HL-60/S4 (cell line): ENCODE data around the gene GCGR.

ENCODE experiments used
- in situ Hi-C: fragments of 300-500 bp; cut with MboI; formaldehyde crosslinking; loops from 2 replicates; pipeline ENCODE4 v1.14.3; 2022; ENCODE audit warnings: low sequenced_read_pairs

GCGR gene

GRCh38 chr17:81845881-81846742 is 42.2 kb downstream of the GCGR start:
- in situ Hi-C loops: no loop called here

- in situ Hi-C loops: no loop called here
These were observed 43.1 kb downstream of the GCGR start for GRCh38 chr17:81846743-81847689.

- in situ Hi-C loops: no loop called here
These were observed 45.5 kb downstream of the GCGR start for GRCh38 chr17:81849457-81849856.

- in situ Hi-C loops: no loop called here
These were observed 47.5 kb downstream of the GCGR start for GRCh38 chr17:81851423-81851822.

- in situ Hi-C loops: no loop called here
These were observed 48.3 kb downstream of the GCGR start for GRCh38 chr17:81852237-81852636.

- in situ Hi-C loops: no loop called here
These were observed 51.2 kb downstream of the GCGR start for GRCh38 chr17:81854974-81855774.

- in situ Hi-C loops: no loop called here
These were observed 54.4 kb downstream of the GCGR start for GRCh38 chr17:81858170-81858966.

- in situ Hi-C loops: no loop called here
These were observed 55.3 kb downstream of the GCGR start for GRCh38 chr17:81858967-81859905.

GRCh38 chr17:81859906-81860755 is 56.2 kb downstream of the GCGR start, which contains the start of gene P4HB:
P4HB (minus strand) TSS chr17:81860535; CDS start chr17:81860471, 64 bp downstream.
- in situ Hi-C loops: no loop called here

- in situ Hi-C loops: no loop called here
These were observed 57.0 kb downstream of the GCGR start for GRCh38 chr17:81860756-81861568.

- in situ Hi-C loops: no loop called here
These were observed 59.2 kb downstream of the GCGR start for GRCh38 chr17:81863123-81863675.
